PC-3 (cell line): ENCODE data around the gene TSPAN11.

Source experiments
- CTCF ChIP-seq: fragments of 300-600 bp; sonication (generic); conservative IDR thresholded peaks from 2 replicates; pipeline ENCODE4 v1.5.1; 2017; ENCODE audit warnings: antibody characterized with exemption, low read depth, mild to moderate bottlenecking, low read length
- EZH2 ChIP-seq: fragments of 300-600 bp; sonication (generic); IDR thresholded peaks from one replicate; pipeline ENCODE4 v1.6.1; 2017; ENCODE audit warnings: antibody characterized with exemption, mild to moderate bottlenecking, low read length; ENCODE audit not compliant: unreplicated experiment

DNA sequence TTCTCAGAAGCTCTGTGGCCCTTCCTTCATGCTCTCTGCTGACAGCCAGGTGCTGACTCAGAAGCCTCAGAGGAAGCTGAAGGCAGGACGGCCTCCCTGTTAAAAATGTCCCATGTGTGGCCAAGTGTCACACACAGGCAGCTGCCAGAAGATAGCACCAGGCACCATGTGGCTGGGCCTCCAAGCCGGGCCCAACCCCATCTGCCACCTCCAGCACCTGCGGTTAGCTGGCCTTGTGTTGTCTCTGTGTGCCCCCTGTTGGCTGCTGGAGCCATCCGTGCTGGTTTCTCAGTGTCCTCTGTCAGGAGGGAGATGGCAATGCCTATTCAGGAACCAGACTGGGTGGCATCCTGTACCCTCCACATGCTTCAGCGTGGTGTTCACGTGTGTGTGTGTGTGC is 63.2 kb downstream of the TSPAN11 start:
- TF ChIP-seq CTCF (peak; percentile 51), EZH2 (no peak)
